Astrocyte (in vitro differentiated cells and primary cell): ENCODE data around the gene MPP2. TPM values are rescaled to one million over a fixed set of nuclear protein-coding genes. Genes with fewer than 3 reads are reported as not detected.
"Not testable (repeated sequence)": the region's sequence is repeated elsewhere in the genome, so short reads cannot be mapped to it uniquely, and the experiment has no call there.

Experiments used
- DNase-seq: peaks from one replicate; pipeline ENCODE4 v3.0.0-alpha.2; 2010; ENCODE audit warnings: low read depth
- FAIRE-seq: peaks from 2 replicates; lab custom pipeline; 2011; peaks lifted over from hg19 to GRCh38; lab: Jason Lieb, UNC
- H2AFZ ChIP-seq: 2 replicates; pipeline ENCODE4 v1.6.0; 2012; ENCODE audit warnings: low read depth, low read length, inconsistent platforms
- H3K27ac ChIP-seq: 2 replicates; pipeline ENCODE4 v1.5.1; 2011; ENCODE audit warnings: low read depth, low read length, inconsistent platforms
- H3K27me3 ChIP-seq: 2 replicates; pipeline ENCODE4 v1.6.0; 2011; ENCODE audit warnings: low read length, inconsistent platforms; ENCODE audit not compliant: insufficient read depth
- H3K36me3 ChIP-seq: 2 replicates; pipeline ENCODE4 v1.5.1; 2011; ENCODE audit warnings: low read length, inconsistent platforms; ENCODE audit not compliant: insufficient read depth
- H3K4me1 ChIP-seq: 2 replicates; pipeline ENCODE4 v1.5.1; 2011; ENCODE audit warnings: low read length, inconsistent platforms; ENCODE audit not compliant: insufficient read depth
- H3K4me2 ChIP-seq: 2 replicates; pipeline ENCODE4 v1.6.0; 2012; ENCODE audit warnings: low read length, inconsistent platforms
- H3K4me3 ChIP-seq: 2 replicates; pipeline ENCODE4 v1.5.1; 2011; ENCODE audit warnings: low read depth, mild to moderate bottlenecking, low read length, inconsistent platforms; ENCODE audit not compliant: insufficient read depth
- H3K79me2 ChIP-seq: 2 replicates; pipeline ENCODE4 v1.6.0; 2012; ENCODE audit warnings: mild to moderate bottlenecking, low read length, inconsistent platforms; ENCODE audit not compliant: insufficient read depth
- H3K9ac ChIP-seq: 2 replicates; pipeline ENCODE4 v1.6.0; 2012; ENCODE audit warnings: mild to moderate bottlenecking, low read length, inconsistent platforms
- H3K9me3 ChIP-seq: 2 replicates; pipeline ENCODE4 v1.5.1; 2012; ENCODE audit warnings: low read depth, mild to moderate bottlenecking, low read length, inconsistent platforms; ENCODE audit not compliant: insufficient read depth
- H4K20me1 ChIP-seq: 2 replicates; pipeline ENCODE4 v1.6.0; 2012; ENCODE audit warnings: low read length, inconsistent platforms; ENCODE audit not compliant: insufficient read depth
- H3K27ac Mint-ChIP-seq: one replicate; pipeline ENCODE4 v1.8.0; 2021; ENCODE audit warnings: mild to moderate bottlenecking, mixed read lengths; ENCODE audit not compliant: unreplicated experiment
- H3K27me3 Mint-ChIP-seq: one replicate; pipeline ENCODE4 v1.8.0; 2021; ENCODE audit warnings: low read depth, mixed read lengths; ENCODE audit not compliant: unreplicated experiment
- H3K36me3 Mint-ChIP-seq: one replicate; pipeline ENCODE4 v1.8.0; 2021; ENCODE audit warnings: low read depth, mixed read lengths; ENCODE audit not compliant: unreplicated experiment
- H3K4me1 Mint-ChIP-seq: one replicate; pipeline ENCODE4 v1.8.0; 2021; ENCODE audit warnings: low read depth, mixed read lengths; ENCODE audit not compliant: unreplicated experiment
- H3K4me3 Mint-ChIP-seq: one replicate; pipeline ENCODE4 v1.8.0; 2021; ENCODE audit warnings: mild to moderate bottlenecking, moderate library complexity, mixed read lengths; ENCODE audit not compliant: unreplicated experiment
- H3K9me3 Mint-ChIP-seq: one replicate; pipeline ENCODE4 v1.8.0; 2021; ENCODE audit warnings: mild to moderate bottlenecking, mixed read lengths; ENCODE audit not compliant: unreplicated experiment
- CTCF ChIP-seq: IDR thresholded peaks from 2 replicates; pipeline ENCODE4 v1.5.1; 2011; ENCODE audit warnings: low read depth, mild to moderate bottlenecking, inconsistent platforms, low read length, moderate library complexity; ENCODE audit not compliant: insufficient read depth
- EZH2 ChIP-seq: IDR thresholded peaks from 2 replicates; pipeline ENCODE4 v1.6.1; 2012; ENCODE audit warnings: mild to moderate bottlenecking, low read length, inconsistent platforms; ENCODE audit not compliant: insufficient read depth
- total RNA-seq: library from RNA; stranded (reverse); gene quantifications from 2 replicates; pipeline ENCODE4 v1.2.1, GENCODE V29; 2021

Gene MPP2
- total RNA-seq, 1 donor from 2014 or later: 8.0 TPM

DNA sequence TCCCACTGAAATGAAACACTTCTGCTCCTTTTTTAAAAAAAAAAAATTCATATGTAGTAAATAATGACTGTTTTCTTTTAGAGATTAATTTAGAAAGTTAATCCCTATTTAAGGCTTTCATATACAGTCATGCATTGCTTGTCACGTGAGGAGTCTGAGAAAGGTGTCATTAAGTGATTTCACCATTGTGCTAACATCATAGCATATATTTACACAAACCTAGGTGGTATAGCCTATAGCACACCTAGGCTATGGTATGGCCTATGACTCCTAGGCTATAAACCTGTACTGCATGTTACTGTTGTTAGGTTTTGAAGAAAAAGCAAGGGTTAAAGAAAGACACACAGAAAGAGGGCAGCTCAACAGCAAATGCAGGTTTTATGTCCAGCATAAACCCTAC, 21.3 kb upstream of the MPP2 start:
- Histone ChIP-seq H2AFZ (no peak overlapping the region), H3K79me2 (no peaks in the 10 kb centered on the region), H3K36me3 (no peaks in the 10 kb centered on the region), H4K20me1 (no peaks in the 10 kb centered on the region), H3K27ac (no peak overlapping the region), H3K4me1 (no peaks in the 10 kb centered on the region), H3K9me3 (no peaks in the 10 kb centered on the region), H3K9ac (no peak overlapping the region), H3K4me3 (no peak overlapping the region), H3K4me2 (no peak overlapping the region), H3K27me3 (peaks cover 46% of the 10 kb centered on the region)
- no peak for DNase-seq
- peaks cover 9% of the 10 kb centered on the region for H3K9me3 Mint-ChIP-seq
- FAIRE-seq: no peak
- TF ChIP-seq EZH2: no peak
- no peak for TF ChIP-seq CTCF
- H3K4me3 Mint-ChIP-seq: no peak overlapping the region
- H3K27me3 Mint-ChIP-seq: peaks cover 49% of the 10 kb centered on the region
- H3K4me1 Mint-ChIP-seq: peaks cover 4% of the 10 kb centered on the region
- no peak overlapping the region for H3K27ac Mint-ChIP-seq
- H3K36me3 Mint-ChIP-seq: no peaks in the 10 kb centered on the region

DNA sequence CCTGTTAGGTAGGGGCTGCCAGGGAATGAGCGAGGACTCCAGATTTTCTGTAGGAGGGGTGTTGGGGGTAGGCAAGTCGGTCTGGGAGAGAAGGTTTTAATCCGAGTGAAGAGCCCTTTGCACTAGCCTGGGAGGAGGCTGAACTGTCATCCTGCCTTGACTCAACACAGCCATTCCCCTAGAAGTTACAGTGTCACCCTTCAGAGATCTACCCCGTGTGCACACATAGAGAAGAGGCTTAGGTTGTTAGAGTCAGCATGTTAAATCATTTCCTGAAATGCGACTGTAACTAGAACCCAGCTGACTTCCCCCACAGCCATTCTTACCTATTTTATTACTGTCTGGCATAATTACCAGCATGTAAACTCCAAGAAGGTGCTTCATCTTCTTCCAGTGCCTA, 20.6 kb upstream of the MPP2 start:
- not testable (repeated sequence) for H3K27ac ChIP-seq, H3K36me3 ChIP-seq, H3K9me3 ChIP-seq, H3K27ac Mint-ChIP-seq, H3K79me2 ChIP-seq, H4K20me1 ChIP-seq, DNase-seq, H3K4me1 Mint-ChIP-seq, H3K9ac ChIP-seq, FAIRE-seq, H2AFZ ChIP-seq, H3K4me1 ChIP-seq, H3K4me2 ChIP-seq, H3K4me3 ChIP-seq, H3K36me3 Mint-ChIP-seq
- H3K9me3 Mint-ChIP-seq: peaks cover 11% of the 10 kb centered on the region
- peaks cover 55% of the 10 kb centered on the region for H3K27me3 Mint-ChIP-seq
- H3K4me3 Mint-ChIP-seq: peak overlapping the region; percentile 34
- H3K27me3 ChIP-seq: peaks cover 52% of the 10 kb centered on the region

DNA sequence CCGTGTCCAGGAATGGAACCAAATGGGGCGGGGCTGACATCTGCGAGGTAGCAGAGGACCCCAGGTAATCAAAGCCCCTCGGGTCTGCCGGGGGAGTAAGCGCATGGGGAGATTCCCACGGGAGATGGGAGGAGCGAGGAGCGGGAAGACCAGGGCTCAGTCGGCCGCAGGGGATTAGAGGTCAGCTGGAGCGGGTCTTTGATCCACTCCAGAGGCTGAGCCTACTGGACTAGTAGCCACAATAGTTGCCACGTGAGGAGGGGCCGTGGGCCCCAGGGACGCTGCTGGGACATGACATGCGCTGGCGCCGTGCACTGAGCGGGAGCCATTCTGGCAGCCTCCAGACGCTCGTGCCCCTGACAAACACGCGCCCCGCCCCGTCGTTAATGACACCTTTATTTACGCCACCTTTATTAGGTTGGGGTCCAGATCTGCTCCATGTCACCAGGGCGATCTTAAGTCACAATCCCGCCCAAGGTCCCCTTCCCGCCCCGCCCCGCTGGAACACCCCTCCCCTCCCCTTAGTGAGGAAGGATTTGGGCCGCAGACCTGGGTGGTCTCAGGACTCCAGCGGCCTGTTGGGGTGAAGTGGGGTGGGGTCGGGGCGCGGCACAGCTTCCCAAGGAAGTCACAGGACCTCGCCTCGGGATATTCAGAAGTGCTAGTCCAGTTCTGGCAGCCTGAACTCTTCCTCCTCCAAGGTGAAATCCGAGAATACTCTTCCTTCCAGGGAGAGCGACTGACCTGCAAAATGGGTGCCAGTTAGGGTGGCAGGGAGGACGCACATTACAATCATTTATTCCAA, 19.9 kb upstream of the MPP2 start:
- H3K4me3 ChIP-seq: no peak overlapping the region
- no peaks in the 10 kb centered on the region for H3K36me3 Mint-ChIP-seq

More for the DNA sequence above, 19.9 kb upstream of the MPP2 start:
- Mint-ChIP-seq H3K4me1 (peaks cover 4% of the 10 kb centered on the region), H3K4me3 (peak overlapping the region; percentile 34), H3K9me3 (peaks cover 11% of the 10 kb centered on the region), H3K27ac (no peak overlapping the region), H3K27me3 (peaks cover 55% of the 10 kb centered on the region)
- FAIRE-seq: no peak
- Histone ChIP-seq H3K9ac (no peak overlapping the region), H3K9me3 (no peaks in the 10 kb centered on the region), H3K79me2 (no peaks in the 10 kb centered on the region), H3K4me2 (peak overlapping the region; percentile 64), H3K4me1 (no peaks in the 10 kb centered on the region), H3K27ac (no peak overlapping the region), H2AFZ (peak overlapping the region; percentile 47), H3K27me3 (peaks cover 52% of the 10 kb centered on the region), H3K36me3 (no peaks in the 10 kb centered on the region), H4K20me1 (no peaks in the 10 kb centered on the region)
- no peak for DNase-seq
- TF ChIP-seq CTCF: no peak
- peak; percentile 78 for TF ChIP-seq EZH2
